HFF-Myc (cell line): ENCODE measurements around the gene SETBP1.

Source experiments
- DNase-seq: peaks from one replicate; pipeline ENCODE4 v3.0.0-alpha.2; 2011; ENCODE audit warnings: low read depth; ENCODE audit errors: extremely low read depth
- H3K4me3 ChIP-seq: replicated peaks from 2 replicates; pipeline ENCODE4 v1.5.1; 2011; ENCODE audit warnings: low read depth, mild to moderate bottlenecking, control low read depth, low read length
- CTCF ChIP-seq: IDR thresholded peaks from 2 replicates; pipeline ENCODE4 v1.5.1; 2012; ENCODE audit warnings: mild to moderate bottlenecking, low read depth, low read length, control low read depth; ENCODE audit errors: missing control alignments

The SETBP1 gene

GRCh38 chr18:44889111-44889510 is 208.4 kb downstream of the SETBP1 start:
- TF ChIP-seq CTCF: no peak
- no peak for DNase-seq
- H3K4me3 ChIP-seq: no peak overlapping the region

GRCh38 chr18:44893045-44893706 is 212.5 kb downstream of the SETBP1 start:
- no peak for DNase-seq
- no peak for TF ChIP-seq CTCF
- no peak overlapping the region for H3K4me3 ChIP-seq

GRCh38 chr18:44893966-44894365 is 213.3 kb downstream of the SETBP1 start:
- DNase-seq: no peak
- TF ChIP-seq CTCF: no peak
- no peak overlapping the region for H3K4me3 ChIP-seq

- H3K4me3 ChIP-seq: no peak overlapping the region
- peak; percentile 49 for TF ChIP-seq CTCF
- DNase-seq: peak; percentile 20
Observed at GRCh38 chr18:44895176-44895798, 214.6 kb downstream of the SETBP1 start.

GRCh38 chr18:44896846-44897245 is 216.2 kb downstream of the SETBP1 start:
- H3K4me3 ChIP-seq: no peak overlapping the region
- no peak for DNase-seq
- no peak for TF ChIP-seq CTCF

- no peak overlapping the region for H3K4me3 ChIP-seq
- DNase-seq: no peak
- no peak for TF ChIP-seq CTCF
Observed at GRCh38 chr18:44897411-44897810, 216.7 kb downstream of the SETBP1 start.
